NCI-H1417 (cell line): Measurements from ENCODE around the gene TRRAP.

Source experiments
- DNase-seq, 3 experiments: peaks; one replicate each; lab custom pipeline; 2025; lab: John Stamatoyannopoulos, UW

Gene TRRAP

GRCh38 chr7:99050971-99051370, 172.6 kb downstream of the TRRAP start:
- no peak for DNase-seq

GRCh38 chr7:99054781-99055180, 176.4 kb downstream of the TRRAP start:
- no peak for DNase-seq

DNA sequence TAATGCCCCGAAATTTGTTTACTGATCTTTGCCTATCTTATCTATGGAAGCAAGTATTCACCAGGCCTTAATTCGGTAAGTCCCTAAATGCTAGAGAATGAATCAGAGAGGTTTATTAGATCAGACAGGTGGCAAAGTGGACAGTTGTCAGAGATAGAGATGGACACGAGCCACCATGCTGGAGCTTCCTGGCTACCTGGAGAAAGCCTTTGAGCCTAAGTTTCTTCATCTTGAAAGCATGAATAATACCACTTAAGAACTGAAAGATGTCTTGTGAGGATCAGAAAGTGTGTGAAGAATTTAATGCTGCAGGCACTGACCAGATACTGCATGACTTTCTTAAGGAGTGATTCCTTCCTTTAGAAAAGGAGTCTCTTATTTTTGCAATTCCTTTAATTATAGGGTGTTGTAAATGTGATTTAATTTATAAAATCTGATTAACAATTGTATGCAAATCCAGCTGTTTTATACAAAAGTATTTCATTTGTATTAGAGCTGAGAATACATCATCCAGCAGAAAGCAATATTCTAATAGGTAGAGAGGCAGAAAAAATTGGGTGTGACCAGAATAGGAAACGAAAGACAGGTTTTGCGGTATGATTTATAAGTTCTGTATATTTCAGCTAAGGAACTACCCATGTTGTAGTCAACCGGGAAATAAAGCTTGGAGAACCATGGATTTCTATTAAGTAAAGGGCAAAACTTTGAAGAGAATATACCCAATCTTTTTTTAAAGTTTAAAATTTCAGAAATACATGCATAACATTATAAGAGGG, 182.9 kb downstream of the TRRAP start:
- DNase-seq = no peak
